Measurements from ENCODE around the gene TFF2. TPM values are rescaled to one million over a fixed set of nuclear protein-coding genes. Genes with fewer than 3 reads are reported as not detected.

The TFF2 gene, protein sequence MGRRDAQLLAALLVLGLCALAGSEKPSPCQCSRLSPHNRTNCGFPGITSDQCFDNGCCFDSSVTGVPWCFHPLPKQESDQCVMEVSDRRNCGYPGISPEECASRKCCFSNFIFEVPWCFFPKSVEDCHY
- total RNA-seq: not detected in 2 replicates

DNA sequence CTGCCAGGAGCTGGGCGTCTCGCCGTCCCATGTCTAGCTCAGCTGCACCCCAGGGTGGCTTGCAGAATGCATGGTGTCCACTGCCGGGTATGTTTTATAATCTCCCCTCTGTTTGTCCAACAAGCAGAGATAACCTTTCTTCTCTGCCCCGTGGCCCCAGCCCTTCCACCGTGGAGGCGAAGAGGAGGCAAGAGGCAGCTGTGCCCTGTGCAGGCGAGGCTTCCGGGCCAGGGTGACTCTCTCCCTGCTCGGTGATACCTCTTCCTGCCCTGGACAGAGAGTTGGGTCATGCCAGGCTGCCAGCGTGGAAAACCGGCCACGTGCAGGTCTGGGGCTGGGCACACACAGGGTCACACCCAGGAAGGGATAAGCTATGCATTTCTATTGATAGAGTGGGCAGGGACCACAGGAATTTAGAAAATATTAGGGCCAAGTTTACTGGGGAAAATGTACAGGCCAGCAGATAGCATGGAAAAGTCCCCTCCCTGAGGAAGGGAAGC lies at the start of gene TFF2:
TSS of gene TFF2 (minus strand) at position 68 of the 500 bp plus-strand sequence. CDS start at position 31, 37 bp downstream.

DNA sequence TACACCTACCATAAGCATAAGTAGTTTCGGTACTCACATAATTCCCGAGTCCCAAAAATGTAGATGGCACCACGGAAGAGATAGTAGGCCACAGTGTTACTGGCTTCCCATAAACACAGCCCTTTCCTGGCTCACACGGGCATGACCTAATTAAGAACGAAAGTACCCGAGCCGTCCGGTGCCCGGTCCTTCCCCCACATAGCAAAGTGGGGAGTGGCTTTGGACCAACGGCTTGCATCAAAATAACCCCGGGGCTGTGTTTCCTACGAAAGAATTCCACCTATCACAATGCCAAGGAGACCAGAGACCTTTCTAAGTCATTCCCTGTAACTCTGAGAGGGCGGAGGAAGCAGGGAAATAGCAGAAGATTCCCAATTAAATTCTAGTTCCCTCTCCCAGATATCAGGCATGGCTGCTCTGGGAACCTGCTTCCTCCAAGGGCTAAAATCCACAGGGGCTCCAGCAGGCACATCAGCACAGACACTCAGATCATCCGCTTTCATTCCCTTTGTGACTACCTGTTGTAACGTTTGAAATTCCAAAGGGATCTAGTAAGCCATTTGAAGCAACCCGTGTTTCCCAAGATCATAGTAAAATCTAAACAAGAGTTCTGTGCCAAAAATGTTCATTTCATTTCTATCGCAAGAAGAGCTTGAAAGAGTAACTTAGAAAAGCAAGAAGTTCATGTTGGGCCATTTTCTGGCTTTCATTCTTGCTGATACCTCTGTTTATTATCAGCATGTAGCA lies 45.3 kb upstream of the TFF2 start, which contains the start of gene TMPRSS3:
TSS of gene TMPRSS3 (minus strand) at position 148 of the 747 bp plus-strand sequence. CDS start 635 bp downstream, outside the sequence.

DNA sequence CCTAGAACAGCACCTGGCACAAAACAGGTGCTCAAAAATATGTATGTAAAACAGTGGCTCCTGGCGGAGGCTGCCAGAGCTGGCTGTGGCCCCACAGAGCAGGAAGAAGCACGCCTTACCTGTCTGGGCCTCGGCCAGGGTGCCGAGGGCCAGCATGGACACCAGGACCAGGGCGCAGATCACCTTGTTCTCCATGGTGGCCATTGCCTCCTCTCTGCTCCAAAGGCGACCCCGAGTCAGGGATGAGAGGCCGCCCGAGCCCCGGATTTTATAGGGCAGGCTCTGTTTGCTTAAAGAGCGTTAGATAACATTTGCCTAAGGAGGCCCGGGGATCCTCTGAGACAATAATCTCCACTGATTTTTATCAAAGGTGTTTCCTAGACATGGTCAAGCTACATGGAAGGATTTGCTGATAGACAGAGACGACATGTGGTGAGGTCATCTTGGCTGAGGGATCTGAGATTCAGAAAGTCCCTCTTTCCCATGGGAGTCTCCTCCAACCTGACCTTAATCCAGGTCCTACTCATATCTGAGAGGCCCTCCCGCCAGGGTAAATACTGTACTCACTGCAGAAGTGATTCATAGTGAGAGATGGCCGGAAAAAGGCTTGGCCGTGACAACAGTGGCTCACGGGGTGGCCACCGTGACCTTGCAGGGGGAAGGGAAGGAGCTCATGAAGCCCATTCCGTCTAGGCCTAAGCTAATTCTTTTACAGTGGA lies 15.7 kb upstream of the TFF2 start, which contains the start of gene TFF1:
TSS of gene TFF1 (minus strand) at position 244 of the 719 bp plus-strand sequence. CDS start at position 204, 40 bp downstream.

DNA sequence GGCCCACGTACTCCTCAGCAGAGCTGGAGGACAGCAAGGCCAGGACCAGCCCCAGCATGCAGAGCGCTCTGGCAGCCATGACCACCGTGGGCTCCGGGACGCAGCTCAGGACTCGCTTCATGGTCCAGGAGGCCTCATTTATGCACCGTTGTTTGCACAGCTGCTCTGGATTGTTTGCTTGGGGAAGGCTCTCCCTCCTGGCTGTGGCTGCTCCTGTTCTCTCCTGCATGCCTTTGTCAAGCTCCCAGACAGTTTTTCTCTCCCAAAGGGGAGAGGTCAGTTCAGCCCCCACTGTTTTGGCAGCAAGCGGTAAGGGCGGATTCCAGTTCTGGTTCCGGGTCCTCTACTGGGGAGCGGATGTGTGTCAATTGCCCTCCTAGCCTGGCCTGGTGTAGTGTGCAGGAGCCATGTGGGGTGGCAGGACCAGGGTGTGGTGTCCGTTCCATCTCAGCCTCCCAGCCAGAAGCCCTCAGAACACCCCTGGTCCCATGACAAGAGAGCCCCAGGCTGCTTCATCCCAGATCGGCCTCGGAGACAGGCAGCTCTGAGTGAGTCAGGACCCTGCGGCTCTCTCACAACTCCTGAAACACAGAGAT lies 35.4 kb downstream of the TFF2 start, which contains the start of gene TFF3:
TSS of gene TFF3 (minus strand) at position 114 of the 596 bp plus-strand sequence. CDS start at position 79, 35 bp downstream.

Other genes starting within 250 kb of the TFF2 start
- 41.6 and 50.8 TPM in 2 replicates for gene ABCG1, start 131.9 kb downstream of the TFF2 start, total RNA-seq
- not detected in 2 replicates for gene TFF3, start 35.6 kb downstream of the TFF2 start, total RNA-seq
- gene TFF1, start 15.5 kb upstream of the TFF2 start, total RNA-seq: not detected in 2 replicates
- gene TMPRSS3, start 45.1 kb upstream of the TFF2 start, total RNA-seq: not detected in 2 replicates
- gene UBASH3A, start 52.9 kb upstream of the TFF2 start, total RNA-seq: not detected in 2 replicates
- 0.09 TPM in 1 of 2 replicates, not detected in the other for gene RSPH1, start 145.2 kb upstream of the TFF2 start, total RNA-seq
- gene SLC37A1, start 162.9 kb upstream of the TFF2 start, total RNA-seq: 6.9 and 7.9 TPM in 2 replicates

All from endothelial cell of coronary artery (primary cell).